ENCODE results near the gene TEX51.

TEX51 gene

GRCh38 chr2:126913329-126913728, 14.6 kb downstream of the TEX51 start:
- H3K4me3 ChIP-seq (ENCODE audit: low read depth, low read length): no peak overlapping the region

- H3K4me3 ChIP-seq (ENCODE audit: low read depth, low read length): no peak overlapping the region
These were observed 15.4 kb downstream of the TEX51 start for GRCh38 chr2:126913881-126914615.

GRCh38 chr2:126914811-126915500, 16.3 kb downstream of the TEX51 start:
- no peak overlapping the region for H3K4me3 ChIP-seq (ENCODE audit: low read depth, low read length)

GRCh38 chr2:126915903-126916302, 17.2 kb downstream of the TEX51 start:
- H3K4me3 ChIP-seq (ENCODE audit: low read depth, low read length): no peak overlapping the region

GRCh38 chr2:126916744-126917143, 18.1 kb downstream of the TEX51 start:
- no peak overlapping the region for H3K4me3 ChIP-seq (ENCODE audit: low read depth, low read length)

- H3K4me3 ChIP-seq (ENCODE audit: low read depth, low read length): no peak overlapping the region
These were observed 22.4 kb downstream of the TEX51 start for GRCh38 chr2:126921066-126921465.

GRCh38 chr2:126930970-126931590, 32.4 kb downstream of the TEX51 start:
- H3K4me3 ChIP-seq (ENCODE audit: low read depth, low read length): no peak overlapping the region

GRCh38 chr2:126932529-126932928, 33.8 kb downstream of the TEX51 start:
- H3K4me3 ChIP-seq (ENCODE audit: low read depth, low read length): no peak overlapping the region

- H3K4me3 ChIP-seq (ENCODE audit: low read depth, low read length): no peak overlapping the region
These were observed 34.4 kb downstream of the TEX51 start for GRCh38 chr2:126932966-126933710.

GRCh38 chr2:126933711-126934091, 35.0 kb downstream of the TEX51 start:
- no peak overlapping the region for H3K4me3 ChIP-seq (ENCODE audit: low read depth, low read length)

GRCh38 chr2:126934809-126935208, 36.1 kb downstream of the TEX51 start:
- no peak overlapping the region for H3K4me3 ChIP-seq (ENCODE audit: low read depth, low read length)

- H3K4me3 ChIP-seq (ENCODE audit: low read depth, low read length): no peak overlapping the region
These were observed 37.1 kb downstream of the TEX51 start for GRCh38 chr2:126935774-126936173.

GRCh38 chr2:126936219-126936723, 37.6 kb downstream of the TEX51 start:
- no peak overlapping the region for H3K4me3 ChIP-seq (ENCODE audit: low read depth, low read length)

- no peak overlapping the region for H3K4me3 ChIP-seq (ENCODE audit: low read depth, low read length)
These were observed 41.6 kb downstream of the TEX51 start for GRCh38 chr2:126940331-126940730.

GRCh38 chr2:126942427-126943203, 43.9 kb downstream of the TEX51 start:
- H3K4me3 ChIP-seq (ENCODE audit: low read depth, low read length): no peak overlapping the region

- H3K4me3 ChIP-seq (ENCODE audit: low read depth, low read length): no peak overlapping the region
These were observed 45.1 kb downstream of the TEX51 start for GRCh38 chr2:126943612-126944348.

- no peak overlapping the region for H3K4me3 ChIP-seq (ENCODE audit: low read depth, low read length)
These were observed 46.4 kb downstream of the TEX51 start for GRCh38 chr2:126945118-126945517.

- no peak overlapping the region for H3K4me3 ChIP-seq (ENCODE audit: low read depth, low read length)
These were observed 47.8 kb downstream of the TEX51 start for GRCh38 chr2:126946318-126947102.

- H3K4me3 ChIP-seq (ENCODE audit: low read depth, low read length): no peak overlapping the region
These were observed 48.4 kb downstream of the TEX51 start for GRCh38 chr2:126947103-126947429.
